NCI-H1092 treated with DMSO at 0.1 percent for 48 hours (cell line): ENCODE data around the gene DRGX.
A peak's percentile ranks its signal among the peaks of the same experiment; 100 is the strongest.

Experiments used
- DNase-seq: peaks from one replicate; lab custom pipeline; 2025; lab: John Stamatoyannopoulos, UW

The DRGX gene

GRCh38 chr10:49395741-49396665 is at the start of gene DRGX:
Gene DRGX, minus strand, starts transcription at chr10:49396089. Its CDS starts 649 bp downstream, at chr10:49395440.
- no peak for DNase-seq

DNA sequence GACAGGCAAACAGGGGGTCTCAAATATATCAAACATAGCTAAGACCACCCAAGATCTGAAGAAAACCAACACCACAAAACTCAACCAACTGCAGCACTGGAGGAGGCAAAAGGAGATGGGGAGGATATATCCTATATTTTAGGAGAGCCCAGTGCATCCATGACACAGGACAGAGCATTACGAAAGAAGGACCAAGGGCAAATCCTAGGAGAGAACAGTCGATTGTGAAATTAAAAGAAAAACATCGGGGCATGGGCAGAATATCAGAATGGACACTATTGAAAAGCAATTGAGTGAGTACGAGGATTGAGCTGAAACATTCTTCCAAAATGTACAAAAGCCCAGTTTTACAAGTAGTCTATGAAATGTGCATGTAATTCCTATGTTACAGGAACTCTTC is 48.5 kb upstream of the DRGX start:
- no peak for DNase-seq

DNA sequence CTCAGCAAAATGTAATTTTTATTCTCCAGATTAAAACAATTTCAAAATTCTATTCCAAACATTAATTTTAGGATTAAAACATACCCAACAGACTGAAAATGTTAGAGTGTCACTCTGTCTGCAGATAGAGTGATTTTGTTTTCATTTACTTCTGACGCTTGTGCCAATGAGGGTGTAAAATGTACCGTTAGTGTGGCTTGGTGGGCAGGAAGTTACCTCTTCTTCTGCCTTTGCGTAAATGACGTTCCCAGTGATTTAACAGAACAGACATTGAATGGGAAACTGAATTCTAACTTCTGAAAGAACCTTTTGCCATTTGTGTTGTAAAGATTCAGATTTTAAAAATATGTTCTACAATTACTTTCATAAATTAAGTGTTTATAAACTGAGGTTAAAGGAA is 47.0 kb upstream of the DRGX start:
- DNase-seq = no peak

DNA sequence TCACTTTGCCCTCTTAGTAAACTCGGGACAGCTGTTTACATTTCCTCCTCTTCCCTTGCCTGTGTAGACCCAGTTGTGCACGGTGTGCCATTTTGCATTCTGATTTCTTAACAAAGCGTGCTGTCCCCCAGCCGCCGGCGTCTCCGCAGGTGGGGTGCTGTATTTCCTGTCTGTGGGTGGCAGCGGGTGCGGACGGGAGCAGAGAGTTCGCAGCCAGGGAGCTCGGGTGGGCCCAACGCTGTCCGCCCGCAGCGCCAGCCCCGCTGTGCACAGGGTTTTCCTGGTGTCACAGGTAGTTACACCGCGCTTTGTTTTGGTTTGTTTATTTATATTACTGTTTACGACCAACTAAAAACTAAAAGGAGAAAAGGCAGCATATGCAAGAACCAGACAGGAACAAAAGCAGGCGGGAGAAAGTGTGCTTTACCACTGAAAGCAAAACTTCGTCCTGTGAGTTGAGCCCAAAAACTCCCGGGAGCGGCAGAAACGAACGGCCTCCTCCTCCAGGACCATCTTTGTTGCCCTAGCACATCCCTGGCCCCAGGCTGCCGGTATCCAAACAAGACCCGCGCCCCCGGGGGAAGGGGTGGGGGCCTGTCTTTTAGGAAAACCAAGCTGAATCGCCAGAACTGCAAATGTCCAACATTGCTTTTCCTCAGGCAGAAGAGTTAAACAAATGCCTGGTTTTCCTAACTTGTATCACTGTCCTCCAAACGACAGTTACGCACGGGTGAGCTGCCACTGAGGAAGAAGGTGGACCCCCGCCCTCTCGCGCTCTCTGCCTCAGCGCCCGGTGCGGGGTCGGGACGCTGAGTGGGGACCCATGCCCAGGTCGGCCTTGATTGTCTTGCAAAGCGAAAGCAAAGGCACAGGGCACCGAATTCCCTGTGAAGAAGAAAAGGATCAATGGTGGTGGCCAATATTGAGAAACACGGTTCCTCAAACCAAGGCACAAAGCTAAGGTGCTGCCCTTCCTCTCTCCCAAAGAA is 45.9 kb upstream of the DRGX start:
- DNase-seq = no peak

- DNase-seq = no peak
Measured at GRCh38 chr10:49435225-49435624, 39.3 kb upstream of the DRGX start.

- DNase-seq = no peak
Measured at GRCh38 chr10:49433069-49433468, 37.2 kb upstream of the DRGX start.

DNA sequence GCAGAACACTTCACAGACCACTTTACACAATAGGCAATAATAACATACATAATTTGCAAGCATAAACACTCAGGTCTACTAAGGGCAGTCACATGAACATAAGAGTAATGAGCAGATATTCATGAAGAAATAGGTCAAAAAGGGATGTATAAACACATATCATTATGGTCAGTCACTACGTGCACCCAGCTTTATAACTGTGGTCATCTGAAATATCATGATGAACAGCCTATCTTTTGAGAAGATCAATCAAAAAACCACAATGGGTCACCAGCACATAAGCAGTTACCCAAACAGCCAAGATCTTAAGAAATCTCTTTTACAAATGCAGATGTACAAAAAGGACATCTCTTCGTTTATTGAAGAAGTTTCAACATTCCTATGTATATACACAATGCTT is 35.5 kb upstream of the DRGX start:
- DNase-seq = no peak

- no peak for DNase-seq
Measured at GRCh38 chr10:49429458-49429857, 33.6 kb upstream of the DRGX start.

- no peak for DNase-seq
Measured at GRCh38 chr10:49426490-49427360, 30.8 kb upstream of the DRGX start.

GRCh38 chr10:49419005-49419404 is 23.1 kb upstream of the DRGX start:
- no peak for DNase-seq

DNA sequence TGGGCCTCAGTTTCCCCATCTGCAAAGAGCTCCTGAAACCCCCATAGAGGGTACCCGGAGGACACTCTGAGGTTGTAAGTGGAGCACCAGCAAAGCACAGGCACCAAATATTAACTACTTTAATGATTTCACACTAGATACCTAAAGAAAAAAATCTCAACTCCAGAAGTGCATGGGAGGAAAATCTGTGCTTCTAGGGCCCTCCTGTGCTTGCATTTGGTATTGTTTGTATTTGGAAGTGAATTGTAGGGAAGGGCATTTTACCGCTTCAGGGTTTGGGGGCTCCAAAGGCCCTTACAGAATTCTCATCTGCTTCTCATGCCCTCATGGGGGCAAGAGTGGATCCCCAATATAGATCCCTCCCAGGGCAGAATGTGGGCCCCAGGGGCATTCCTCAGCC is 22.4 kb upstream of the DRGX start:
- no peak for DNase-seq

- no peak for DNase-seq
Measured at GRCh38 chr10:49418053-49418326, 22.1 kb upstream of the DRGX start.

- DNase-seq = no peak
Measured at GRCh38 chr10:49417311-49418052, 21.6 kb upstream of the DRGX start.

DNA sequence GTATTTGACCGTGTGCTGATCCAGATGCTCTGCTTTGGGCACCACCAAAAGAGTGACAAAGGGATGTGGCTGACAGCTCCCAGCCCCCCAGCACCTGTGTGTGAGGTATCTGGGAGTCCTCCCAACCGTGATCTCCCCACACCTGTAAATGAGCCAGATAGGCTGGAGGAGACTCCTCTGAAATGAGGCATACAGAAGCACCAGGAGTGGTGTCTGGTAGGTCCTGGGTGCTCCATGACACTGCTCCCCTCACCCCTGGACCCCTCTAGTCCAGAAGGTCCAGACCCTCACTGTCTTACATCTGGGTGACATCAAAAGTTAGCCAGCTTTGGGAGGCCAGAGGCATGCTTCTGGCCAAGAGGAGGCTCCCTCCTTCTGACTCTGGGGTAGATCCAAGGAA is 20.0 kb upstream of the DRGX start:
- DNase-seq = no peak

GRCh38 chr10:49415109-49415508 is 19.2 kb upstream of the DRGX start:
- no peak for DNase-seq

GRCh38 chr10:49414496-49414895 is 18.6 kb upstream of the DRGX start:
- no peak for DNase-seq

DNA sequence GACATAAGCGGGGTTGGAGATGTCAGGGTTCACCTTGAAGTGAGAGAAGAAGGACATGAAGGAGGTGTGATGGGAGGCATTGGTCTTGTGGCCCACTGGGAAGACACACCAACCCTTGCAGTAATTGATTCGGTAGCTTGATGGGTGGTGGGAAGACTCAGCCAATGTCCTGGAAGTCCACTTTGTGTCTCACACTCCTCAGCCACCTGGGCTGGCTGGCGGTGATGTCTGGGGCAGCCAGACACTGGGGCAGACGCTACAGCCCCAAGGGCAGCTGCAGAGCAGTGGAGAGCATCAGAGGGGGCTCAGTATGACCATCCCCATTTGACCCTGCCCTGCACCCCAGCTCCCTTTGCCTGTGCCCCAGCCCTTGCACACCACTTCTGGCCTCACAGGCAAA is 16.7 kb upstream of the DRGX start:
- DNase-seq = no peak

DNA sequence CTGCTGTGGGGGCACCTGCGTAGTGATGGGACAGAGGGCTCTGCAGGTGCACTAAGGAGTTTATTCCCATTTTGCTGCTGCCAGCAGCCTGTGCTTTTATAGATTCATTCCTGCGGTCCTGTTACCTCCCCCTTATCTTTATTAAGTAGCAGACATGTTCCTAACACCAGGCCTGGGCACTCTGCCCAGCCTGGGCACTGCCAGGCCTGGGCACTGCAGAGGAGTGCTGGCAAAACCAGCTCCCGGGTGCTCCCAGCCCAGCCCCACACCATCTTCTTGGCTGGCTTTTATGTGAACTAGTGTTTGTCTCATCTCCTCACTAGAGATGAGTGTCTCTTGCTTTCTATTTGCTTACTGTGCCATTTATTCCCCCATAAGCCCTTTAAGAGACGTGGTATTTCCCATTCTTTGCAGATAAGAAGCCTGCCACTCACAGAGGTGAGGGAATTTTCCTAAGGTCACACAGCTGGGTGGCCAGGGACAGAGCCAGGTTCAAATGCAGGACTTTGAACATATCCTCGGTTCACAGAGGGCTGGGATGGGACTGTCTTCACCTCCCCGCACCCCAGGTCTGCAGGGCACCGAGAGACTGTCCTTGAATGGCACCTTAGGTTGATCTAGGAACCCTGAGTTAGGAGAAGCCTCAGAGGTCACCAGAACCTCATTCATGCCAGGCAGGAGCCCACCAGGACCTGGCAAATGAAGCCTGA is 14.6 kb upstream of the DRGX start:
- DNase-seq = peak; percentile 14

- no peak for DNase-seq
Measured at GRCh38 chr10:49409755-49410154, 13.9 kb upstream of the DRGX start.

GRCh38 chr10:49408519-49409306 is 12.8 kb upstream of the DRGX start:
- DNase-seq = peak; percentile 50
